T-helper 2 cell (primary cell): ENCODE data around the gene CFAP119.

Experiments used
- DNase-seq, 5 experiments: peaks; one replicate each; pipeline versions ENCODE4 v3.0.0 to v3.0.0-alpha.2; 2012 to 2022

CFAP119 gene

GRCh38 chr16:30738984-30739951 is 22.6 kb downstream of the CFAP119 start:
- no peak for DNase-seq

GRCh38 chr16:30737794-30738648 is 23.8 kb downstream of the CFAP119 start:
- DNase-seq: no peak

GRCh38 chr16:30736995-30737793 is 24.7 kb downstream of the CFAP119 start:
- DNase-seq: no peak

GRCh38 chr16:30731411-30731810 is 30.5 kb downstream of the CFAP119 start:
- peak in 1 of 5 experiments; percentile 58 for DNase-seq

GRCh38 chr16:30728899-30729672 is 32.8 kb downstream of the CFAP119 start:
- no peak for DNase-seq

GRCh38 chr16:30728321-30728720 is 33.5 kb downstream of the CFAP119 start:
- DNase-seq: no peak

- DNase-seq: no peak
Observed at GRCh38 chr16:30725418-30725792, 36.5 kb downstream of the CFAP119 start.

GRCh38 chr16:30724641-30725417 is 37.0 kb downstream of the CFAP119 start:
- DNase-seq: no peak

GRCh38 chr16:30723725-30724355 is 38.0 kb downstream of the CFAP119 start:
- DNase-seq: no peak

GRCh38 chr16:30722916-30723315 is 38.9 kb downstream of the CFAP119 start:
- DNase-seq: no peak

GRCh38 chr16:30722443-30722842 is 39.4 kb downstream of the CFAP119 start:
- no peak for DNase-seq

- DNase-seq: no peak
Observed at GRCh38 chr16:30721606-30722005, 40.3 kb downstream of the CFAP119 start.

GRCh38 chr16:30721167-30721566 is 40.7 kb downstream of the CFAP119 start:
- no peak for DNase-seq

GRCh38 chr16:30720694-30721093 is 41.2 kb downstream of the CFAP119 start:
- no peak for DNase-seq

GRCh38 chr16:30720086-30720485 is 41.8 kb downstream of the CFAP119 start:
- DNase-seq: no peak

- peak in 3 of 5 experiments; percentile 12 to 91 (median 62) for DNase-seq
Observed at GRCh38 chr16:30715750-30716445, 46.0 kb downstream of the CFAP119 start.

- no peak for DNase-seq
Observed at GRCh38 chr16:30711712-30712111, 50.1 kb downstream of the CFAP119 start.

- no peak for DNase-seq
Observed at GRCh38 chr16:30710971-30711370, 50.9 kb downstream of the CFAP119 start.
